HEK293 (cell line): Measurements from ENCODE around the gene TMIGD2.

Experiments used
- CTCF ChIP-seq: fragments of 450-650 bp; formaldehyde crosslinking; IDR thresholded peaks from 2 replicates; pipeline ENCODE4 v1.5.1; 2016; ENCODE audit warnings: missing biosample characterization, missing genetic modification characterization
- ZFP3 ChIP-seq: fragments of 450-650 bp; formaldehyde crosslinking; IDR thresholded peaks from 2 replicates; pipeline ENCODE4 v1.5.1; 2016; ENCODE audit warnings: low read depth, missing biosample characterization, missing genetic modification characterization

- TF ChIP-seq CTCF (tag by site-specific recombination) = no peak
- no peak for TF ChIP-seq ZFP3 (tag by site-specific recombination)
Observed at GRCh38 chr19:4347521-4347920, 45.3 kb upstream of the TMIGD2 start.
